ENCODE measurements around the gene SETD1A.

The SETD1A gene

GRCh38 chr16:30997725-30998711, 40.5 kb downstream of the SETD1A start:
- Histone ChIP-seq H3K4ac (ENCODE audit: low read depth, low read length) (no peak overlapping the region), H3K79me2 (ENCODE audit: control insufficient read depth, insufficient read depth, low read length, poor library complexity) (peaks cover 2% of the 10 kb centered on the region), H3K27me3 (ENCODE audit: insufficient read depth, low read length) (no peaks in the 10 kb centered on the region), H4K8ac (ENCODE audit: low read depth, low read length) (peak overlapping the region; percentile 55), H3K4me2 (ENCODE audit: low read length) (peak overlapping the region; percentile 54), H3K9ac (ENCODE audit: low read length) (no peak overlapping the region), H2AK5ac (ENCODE audit: low read length) (no peak overlapping the region), H2AFZ (ENCODE audit: insufficient read depth, low read length, poor library complexity) (peak overlapping the region; percentile 32), H4K12ac (ENCODE audit: low read depth, low read length) (no peak overlapping the region), H3K23ac (ENCODE audit: low read length) (no peak overlapping the region), H3K14ac (ENCODE audit: low read length) (peak overlapping the region; percentile 45), H3K36me3 (ENCODE audit: control insufficient read depth in 1 of 2, insufficient read depth in 2 of 2, low read length in 2 of 2) (no peaks in the 10 kb centered on the region), H2BK5ac (ENCODE audit: low read depth, low read length, poor library complexity) (no peak overlapping the region), H3K79me1 (ENCODE audit: low read length) (peaks cover 2% of the 10 kb centered on the region), H3K4me1 (ENCODE audit: control insufficient read depth in 1 of 2, insufficient read depth in 2 of 2, low read length in 2 of 2) (peaks cover 20 to 24% of the 10 kb centered on the region in 2 experiments), H3K4me3 (ENCODE audit: low read depth, low read length) (no peak overlapping the region), H3K9me3 (ENCODE audit: insufficient read depth, low read depth, low read length) (no peaks in the 10 kb centered on the region), H3K18ac (ENCODE audit: low read length) (no peak overlapping the region), H2BK120ac (ENCODE audit: insufficient read depth, low read length, poor library complexity) (no peak overlapping the region), H3K27ac (ENCODE audit: low read depth, low read length) (peak overlapping the region; percentile 21), H2BK12ac (ENCODE audit: low read length) (no peak overlapping the region), H4K91ac (ENCODE audit: low read depth, low read length) (peak overlapping the region; percentile 8)
- no CpG with 5 or more reads among the region's 21 CpGs for WGBS (ENCODE audit: extremely low coverage, insufficient coverage, insufficient read length)
- peak; percentile 56 to 76 for DNase-seq

GRCh38 chr16:30998852-30999761, 41.6 kb downstream of the SETD1A start:
- Histone ChIP-seq H4K12ac (ENCODE audit: low read depth, low read length) (no peak overlapping the region), H3K4me3 (ENCODE audit: low read depth, low read length) (no peak overlapping the region), H3K9me3 (ENCODE audit: insufficient read depth, low read depth, low read length) (no peaks in the 10 kb centered on the region), H2BK120ac (ENCODE audit: insufficient read depth, low read length, poor library complexity) (no peak overlapping the region), H2AFZ (ENCODE audit: insufficient read depth, low read length, poor library complexity) (no peak overlapping the region), H2AK5ac (ENCODE audit: low read length) (no peak overlapping the region), H3K4ac (ENCODE audit: low read depth, low read length) (no peak overlapping the region), H3K27ac (ENCODE audit: low read depth, low read length) (no peak overlapping the region), H2BK5ac (ENCODE audit: low read depth, low read length, poor library complexity) (no peak overlapping the region), H3K27me3 (ENCODE audit: insufficient read depth, low read length) (no peaks in the 10 kb centered on the region), H3K79me2 (ENCODE audit: control insufficient read depth, insufficient read depth, low read length, poor library complexity) (peaks cover 2% of the 10 kb centered on the region), H3K79me1 (ENCODE audit: low read length) (peaks cover 2% of the 10 kb centered on the region), H3K4me1 (ENCODE audit: control insufficient read depth in 1 of 2, insufficient read depth in 2 of 2, low read length in 2 of 2) (peaks cover 22 to 24% of the 10 kb centered on the region in 2 experiments), H2BK12ac (ENCODE audit: low read length) (no peak overlapping the region), H4K91ac (ENCODE audit: low read depth, low read length) (no peak overlapping the region), H3K36me3 (ENCODE audit: control insufficient read depth in 1 of 2, insufficient read depth in 2 of 2, low read length in 2 of 2) (no peaks in the 10 kb centered on the region), H3K4me2 (ENCODE audit: low read length) (no peak overlapping the region), H3K14ac (ENCODE audit: low read length) (no peak overlapping the region), H4K8ac (ENCODE audit: low read depth, low read length) (no peak overlapping the region), H3K9ac (ENCODE audit: low read length) (no peak overlapping the region), H3K23ac (ENCODE audit: low read length) (no peak overlapping the region), H3K18ac (ENCODE audit: low read length) (no peak overlapping the region)
- no CpG with 5 or more reads among the region's 6 CpGs for WGBS (ENCODE audit: extremely low coverage, insufficient coverage, insufficient read length)
- no peak for DNase-seq

GRCh38 chr16:31000671-31001382, 43.3 kb downstream of the SETD1A start:
- peaks cover 22 to 24% of the 10 kb centered on the region in 2 experiments for H3K4me1 ChIP-seq (ENCODE audit: control insufficient read depth in 1 of 2, insufficient read depth in 2 of 2, low read length in 2 of 2)
- H3K27ac ChIP-seq (ENCODE audit: low read depth, low read length): no peak overlapping the region
- DNase-seq: no peak
- no peaks in the 10 kb centered on the region for H3K36me3 ChIP-seq (ENCODE audit: control insufficient read depth in 1 of 2, insufficient read depth in 2 of 2, low read length in 2 of 2)
- no peak overlapping the region for H3K9ac ChIP-seq (ENCODE audit: low read length)
- H3K18ac ChIP-seq (ENCODE audit: low read length): no peak overlapping the region
- no peak overlapping the region for H4K91ac ChIP-seq (ENCODE audit: low read depth, low read length)
- no peak overlapping the region for H3K14ac ChIP-seq (ENCODE audit: low read length)
- no peak overlapping the region for H4K12ac ChIP-seq (ENCODE audit: low read depth, low read length)
- H3K79me2 ChIP-seq (ENCODE audit: control insufficient read depth, insufficient read depth, low read length, poor library complexity): peaks cover 2% of the 10 kb centered on the region
- H2AK5ac ChIP-seq (ENCODE audit: low read length): no peak overlapping the region
- no peaks in the 10 kb centered on the region for H3K27me3 ChIP-seq (ENCODE audit: insufficient read depth, low read length)
- no peak overlapping the region for H4K8ac ChIP-seq (ENCODE audit: low read depth, low read length)
- H2BK5ac ChIP-seq (ENCODE audit: low read depth, low read length, poor library complexity): no peak overlapping the region
- H3K4ac ChIP-seq (ENCODE audit: low read depth, low read length): no peak overlapping the region
- H3K23ac ChIP-seq (ENCODE audit: low read length): no peak overlapping the region
- H2AFZ ChIP-seq (ENCODE audit: insufficient read depth, low read length, poor library complexity): no peak overlapping the region
- no peak overlapping the region for H2BK12ac ChIP-seq (ENCODE audit: low read length)
- peaks cover 2% of the 10 kb centered on the region for H3K79me1 ChIP-seq (ENCODE audit: low read length)
- H3K9me3 ChIP-seq (ENCODE audit: insufficient read depth, low read depth, low read length): peaks cover 1% of the 10 kb centered on the region
- H2BK120ac ChIP-seq (ENCODE audit: insufficient read depth, low read length, poor library complexity): no peak overlapping the region
- no peak overlapping the region for H3K4me2 ChIP-seq (ENCODE audit: low read length)
- no peak overlapping the region for H3K4me3 ChIP-seq (ENCODE audit: low read depth, low read length)
- no CpG with 5 or more reads among the region's 19 CpGs for WGBS (ENCODE audit: extremely low coverage, insufficient coverage, insufficient read length)
